Stomach smooth muscle (tissue), 2 donors: ENCODE measurements around the gene NOTCH1.

ENCODE experiments used
- H3K27ac ChIP-seq: one replicate; pipeline ENCODE4 v1.7.0; 2013; ENCODE audit warnings: mild to moderate bottlenecking, low read length, inconsistent platforms
- H3K27me3 ChIP-seq, 2 donors: one replicate each; pipeline ENCODE4 v1.7.0; 2013; ENCODE audit warnings: low read length in 2 of 2; ENCODE audit not compliant: insufficient read depth in 2 of 2, control insufficient read depth in 1 of 2
- H3K36me3 ChIP-seq, 2 donors: one replicate each; pipeline ENCODE4 v1.7.0; 2013; ENCODE audit warnings: low read length in 2 of 2; ENCODE audit not compliant: control insufficient read depth in 2 of 2, insufficient read depth in 2 of 2
- H3K4me1 ChIP-seq: one replicate; pipeline ENCODE4 v1.7.0; 2013; ENCODE audit warnings: low read length; ENCODE audit not compliant: control insufficient read depth, insufficient read depth
- H3K4me3 ChIP-seq, 2 donors: one replicate each; pipeline ENCODE4 v1.7.0; 2013; ENCODE audit warnings: low read length in 2 of 2
- H3K9ac ChIP-seq, 2 donors: one replicate each; pipeline ENCODE4 v1.7.0; 2013; ENCODE audit warnings: low read length in 2 of 2, mild to moderate bottlenecking in 1 of 2
- H3K9me3 ChIP-seq, 2 donors: one replicate each; pipeline ENCODE4 v1.7.0; 2013; ENCODE audit warnings: low read length in 2 of 2; ENCODE audit not compliant: control insufficient read depth in 2 of 2
- donor health status: healthy.
- donor health status: Pancreatic carcinoma.

The NOTCH1 gene

GRCh38 chr9:136472640-136473353, 73.1 kb downstream of the NOTCH1 start:
- no peaks in the 10 kb centered on the region for H3K4me1 ChIP-seq
- H3K27ac ChIP-seq: no peak overlapping the region
- H3K36me3 ChIP-seq: peaks cover 67 to 69% of the 10 kb centered on the region in 2 donors
- H3K9me3 ChIP-seq: no peaks in the 10 kb centered on the region
- H3K4me3 ChIP-seq: no peak overlapping the region
- H3K9ac ChIP-seq: no peak overlapping the region
- H3K27me3 ChIP-seq: no peaks in the 10 kb centered on the region

- H3K36me3 ChIP-seq: peaks cover 63 to 70% of the 10 kb centered on the region in 2 donors
- H3K9ac ChIP-seq: no peak overlapping the region
- no peaks in the 10 kb centered on the region for H3K27me3 ChIP-seq
- H3K4me3 ChIP-seq: no peak overlapping the region
- H3K27ac ChIP-seq: no peak overlapping the region
- no peaks in the 10 kb centered on the region for H3K9me3 ChIP-seq
- no peaks in the 10 kb centered on the region for H3K4me1 ChIP-seq
These were observed 73.9 kb downstream of the NOTCH1 start for GRCh38 chr9:136471802-136472487.

GRCh38 chr9:136470792-136471469, 74.9 kb downstream of the NOTCH1 start:
- peaks cover 64 to 74% of the 10 kb centered on the region in 2 donors for H3K36me3 ChIP-seq
- no peaks in the 10 kb centered on the region for H3K9me3 ChIP-seq
- H3K27me3 ChIP-seq: no peaks in the 10 kb centered on the region
- no peak overlapping the region for H3K9ac ChIP-seq
- H3K27ac ChIP-seq: no peak overlapping the region
- no peak overlapping the region for H3K4me3 ChIP-seq
- H3K4me1 ChIP-seq: no peaks in the 10 kb centered on the region

- Histone ChIP-seq H3K4me3 (no peak overlapping the region), H3K27me3 (no peaks in the 10 kb centered on the region), H3K36me3 (peaks cover 64 to 77% of the 10 kb centered on the region in 2 donors), H3K27ac (no peak overlapping the region), H3K9ac (no peak overlapping the region), H3K9me3 (no peaks in the 10 kb centered on the region), H3K4me1 (no peaks in the 10 kb centered on the region)
These were observed 75.5 kb downstream of the NOTCH1 start for GRCh38 chr9:136470356-136470755.

GRCh38 chr9:136467766-136468165, 78.1 kb downstream of the NOTCH1 start:
- Histone ChIP-seq H3K4me1 (no peaks in the 10 kb centered on the region), H3K9ac (no peak overlapping the region), H3K4me3 (no peak overlapping the region), H3K27ac (no peak overlapping the region), H3K27me3 (no peaks in the 10 kb centered on the region), H3K9me3 (no peaks in the 10 kb centered on the region), H3K36me3 (peaks cover 67 to 83% of the 10 kb centered on the region in 2 donors)

- no peaks in the 10 kb centered on the region for H3K27me3 ChIP-seq
- H3K4me3 ChIP-seq: no peak overlapping the region
- H3K9me3 ChIP-seq: no peaks in the 10 kb centered on the region
- no peaks in the 10 kb centered on the region for H3K4me1 ChIP-seq
- no peak overlapping the region for H3K9ac ChIP-seq
- no peak overlapping the region for H3K27ac ChIP-seq
- H3K36me3 ChIP-seq: peaks cover 68 to 82% of the 10 kb centered on the region in 2 donors
These were observed 79.7 kb downstream of the NOTCH1 start for GRCh38 chr9:136466155-136466541.

- Histone ChIP-seq H3K27ac (no peak overlapping the region), H3K4me1 (no peaks in the 10 kb centered on the region), H3K9me3 (no peaks in the 10 kb centered on the region), H3K27me3 (no peaks in the 10 kb centered on the region), H3K36me3 (peaks cover 68 to 83% of the 10 kb centered on the region in 2 donors), H3K4me3 (no peak overlapping the region), H3K9ac (no peak overlapping the region)
These were observed 80.2 kb downstream of the NOTCH1 start for GRCh38 chr9:136465500-136466154.

GRCh38 chr9:136464241-136464640, 81.6 kb downstream of the NOTCH1 start:
- H3K4me1 ChIP-seq: no peaks in the 10 kb centered on the region
- no peaks in the 10 kb centered on the region for H3K9me3 ChIP-seq
- no peak overlapping the region for H3K9ac ChIP-seq
- H3K4me3 ChIP-seq: no peak overlapping the region
- peaks cover 68 to 83% of the 10 kb centered on the region in 2 donors for H3K36me3 ChIP-seq
- no peaks in the 10 kb centered on the region for H3K27me3 ChIP-seq
- no peak overlapping the region for H3K27ac ChIP-seq

GRCh38 chr9:136463578-136463977, 82.3 kb downstream of the NOTCH1 start:
- H3K9me3 ChIP-seq: no peaks in the 10 kb centered on the region
- no peaks in the 10 kb centered on the region for H3K27me3 ChIP-seq
- no peak overlapping the region for H3K4me3 ChIP-seq
- H3K4me1 ChIP-seq: no peaks in the 10 kb centered on the region
- peaks cover 73 to 86% of the 10 kb centered on the region in 2 donors for H3K36me3 ChIP-seq
- H3K9ac ChIP-seq: no peak overlapping the region
- H3K27ac ChIP-seq: no peak overlapping the region

GRCh38 chr9:136462664-136463063, 83.2 kb downstream of the NOTCH1 start:
- Histone ChIP-seq H3K9ac (no peak overlapping the region), H3K36me3 (peaks cover 68 to 81% of the 10 kb centered on the region in 2 donors), H3K27me3 (no peaks in the 10 kb centered on the region), H3K4me3 (no peak overlapping the region), H3K9me3 (no peaks in the 10 kb centered on the region), H3K27ac (no peak overlapping the region), H3K4me1 (no peaks in the 10 kb centered on the region)
